BE2C (cell line): ENCODE results near the gene AGAP1.

Experiments used
- DNase-seq: peaks from one replicate; pipeline ENCODE4 v3.0.0-alpha.2; 2020
- H3K27me3 ChIP-seq: fragments of 250-450 bp; sonication (Bioruptor Pico); 2 replicates; pipeline ENCODE4 v1.5.1; 2020; ENCODE audit warnings: mild to moderate bottlenecking
- H3K36me3 ChIP-seq: fragments of 250-450 bp; sonication (Bioruptor Pico); 2 replicates; pipeline ENCODE4 v1.5.1; 2020; ENCODE audit warnings: mild to moderate bottlenecking
- H3K4me1 ChIP-seq: fragments of 250-450 bp; sonication (Bioruptor Pico); 2 replicates; pipeline ENCODE4 v1.5.1; 2020
- H3K4me3 ChIP-seq: 2 replicates; pipeline ENCODE4 v1.5.1; 2011; ENCODE audit warnings: low read depth, low read length
- H3K9me3 ChIP-seq: fragments of 250-450 bp; sonication (Bioruptor Pico); 2 replicates; pipeline ENCODE4 v1.5.1; 2020
- TF ChIP-seq, protein P1 (sequence below): IDR thresholded peaks from 2 replicates; pipeline ENCODE4 v1.5.1; 2012; ENCODE audit warnings: mild to moderate bottlenecking, low read depth, low read length

AGAP1 gene

DNA sequence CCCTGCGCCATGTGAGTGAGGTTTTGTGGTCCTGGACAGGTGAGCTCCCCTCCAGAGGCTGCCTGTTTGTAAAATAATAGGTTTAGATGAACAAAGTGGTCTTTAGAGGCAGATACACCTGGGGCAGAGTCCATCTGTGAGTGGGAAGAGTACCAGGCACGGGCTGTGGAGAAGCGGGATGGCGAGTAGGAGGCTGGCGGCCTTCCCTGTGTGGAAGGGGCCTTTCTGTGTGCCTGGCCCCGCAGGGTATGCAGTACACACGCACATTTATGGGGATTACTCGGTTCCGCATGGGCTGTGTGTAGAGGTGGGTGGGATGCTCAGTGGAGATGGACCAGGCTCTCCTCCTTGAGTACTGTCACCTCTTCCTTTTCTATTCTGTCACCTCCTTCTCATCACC, 64.1 kb downstream of the AGAP1 start:
- no peak for DNase-seq
- H3K9me3 ChIP-seq, result no peaks in the 10 kb centered on the region
- H3K4me1 ChIP-seq, result no peaks in the 10 kb centered on the region; the same call in 1 of the 2 replicates
- H3K27me3 ChIP-seq, result no peaks in the 10 kb centered on the region
- TF ChIP-seq, protein P1, sequence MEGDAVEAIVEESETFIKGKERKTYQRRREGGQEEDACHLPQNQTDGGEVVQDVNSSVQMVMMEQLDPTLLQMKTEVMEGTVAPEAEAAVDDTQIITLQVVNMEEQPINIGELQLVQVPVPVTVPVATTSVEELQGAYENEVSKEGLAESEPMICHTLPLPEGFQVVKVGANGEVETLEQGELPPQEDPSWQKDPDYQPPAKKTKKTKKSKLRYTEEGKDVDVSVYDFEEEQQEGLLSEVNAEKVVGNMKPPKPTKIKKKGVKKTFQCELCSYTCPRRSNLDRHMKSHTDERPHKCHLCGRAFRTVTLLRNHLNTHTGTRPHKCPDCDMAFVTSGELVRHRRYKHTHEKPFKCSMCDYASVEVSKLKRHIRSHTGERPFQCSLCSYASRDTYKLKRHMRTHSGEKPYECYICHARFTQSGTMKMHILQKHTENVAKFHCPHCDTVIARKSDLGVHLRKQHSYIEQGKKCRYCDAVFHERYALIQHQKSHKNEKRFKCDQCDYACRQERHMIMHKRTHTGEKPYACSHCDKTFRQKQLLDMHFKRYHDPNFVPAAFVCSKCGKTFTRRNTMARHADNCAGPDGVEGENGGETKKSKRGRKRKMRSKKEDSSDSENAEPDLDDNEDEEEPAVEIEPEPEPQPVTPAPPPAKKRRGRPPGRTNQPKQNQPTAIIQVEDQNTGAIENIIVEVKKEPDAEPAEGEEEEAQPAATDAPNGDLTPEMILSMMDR, result no peak
- H3K36me3 ChIP-seq, result no peaks in the 10 kb centered on the region
- H3K4me3 ChIP-seq, result no peak overlapping the region

DNA sequence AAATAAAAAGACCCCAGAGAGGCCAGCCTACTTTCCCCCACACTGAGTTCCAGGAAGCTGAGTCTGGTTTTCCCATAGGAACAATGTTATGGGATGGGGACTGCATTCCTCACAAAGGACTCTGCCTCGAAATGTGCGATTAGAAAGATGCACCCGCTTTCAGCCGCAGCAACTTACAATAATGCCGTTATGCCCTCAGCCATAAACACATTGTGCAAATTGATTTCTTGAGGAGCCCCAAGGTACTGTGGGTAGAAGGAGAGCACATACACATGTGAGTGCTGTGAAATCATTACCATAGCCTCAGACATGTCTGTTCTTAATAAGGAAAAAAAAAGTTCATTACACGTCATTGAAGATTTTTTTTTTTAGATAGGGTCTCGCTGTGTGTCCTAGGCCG, 64.7 kb downstream of the AGAP1 start:
- no peak for DNase-seq
- H3K27me3 ChIP-seq, result no peaks in the 10 kb centered on the region
- no peaks in the 10 kb centered on the region for H3K9me3 ChIP-seq
- H3K36me3 ChIP-seq, result no peaks in the 10 kb centered on the region
- peaks cover 2% of the 10 kb centered on the region; the same call in 1 of the 2 replicates for H3K4me1 ChIP-seq
- TF ChIP-seq, protein P1, result no peak
- H3K4me3 ChIP-seq, result no peak overlapping the region

DNA sequence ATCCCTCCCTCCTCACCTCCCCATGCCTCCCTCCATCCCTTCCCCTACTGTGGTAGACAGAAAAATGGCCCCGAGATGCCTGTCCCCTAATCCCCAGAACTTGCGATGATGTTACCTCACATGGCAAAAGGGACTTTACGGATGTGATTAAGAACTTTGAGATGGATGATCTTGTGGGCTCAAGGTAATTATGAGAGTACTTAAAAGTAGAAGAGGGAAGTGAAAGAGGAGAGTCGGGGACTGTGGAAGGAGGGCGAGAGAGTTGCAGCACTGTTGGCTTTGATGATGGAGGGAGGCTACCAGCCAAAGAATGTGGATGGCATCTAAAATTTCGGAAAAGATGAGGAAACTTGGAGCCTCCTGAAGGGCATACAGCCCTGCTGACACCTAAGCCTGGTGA, 66.5 kb downstream of the AGAP1 start:
- Histone ChIP-seq H3K36me3 (no peaks in the 10 kb centered on the region), H3K4me3 (no peak overlapping the region), H3K27me3 (no peaks in the 10 kb centered on the region), H3K9me3 (no peaks in the 10 kb centered on the region), H3K4me1 (peaks cover 2% of the 10 kb centered on the region; the same call in 1 of the 2 replicates)
- TF ChIP-seq, protein P1, result no peak
- no peak for DNase-seq

DNA sequence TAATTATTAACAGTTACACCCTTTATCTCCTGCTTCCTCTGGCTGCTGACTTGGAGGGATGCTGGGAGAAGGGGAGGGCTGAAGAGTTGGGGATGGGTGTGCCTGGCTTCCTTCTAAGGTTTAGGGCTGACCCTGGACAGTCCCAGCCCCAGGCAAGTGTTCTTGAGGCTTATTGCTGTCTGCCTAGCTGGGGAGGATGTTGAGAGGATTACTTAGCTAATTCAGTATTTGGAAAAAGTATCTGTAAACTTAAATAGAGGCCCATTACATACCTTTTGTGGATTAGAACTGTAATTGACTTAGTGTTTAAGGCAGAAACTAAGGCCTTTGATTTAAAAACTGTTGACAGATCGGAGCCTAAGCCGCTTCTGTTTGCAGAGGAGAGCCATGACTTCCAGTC, 67.6 kb downstream of the AGAP1 start:
- no peaks in the 10 kb centered on the region for H3K9me3 ChIP-seq
- H3K4me3 ChIP-seq, result no peak overlapping the region
- TF ChIP-seq, protein P1, result no peak
- no peaks in the 10 kb centered on the region for H3K27me3 ChIP-seq
- DNase-seq, result no peak
- H3K36me3 ChIP-seq, result no peaks in the 10 kb centered on the region
- peaks cover 2% of the 10 kb centered on the region; the same call in 1 of the 2 replicates for H3K4me1 ChIP-seq

DNA sequence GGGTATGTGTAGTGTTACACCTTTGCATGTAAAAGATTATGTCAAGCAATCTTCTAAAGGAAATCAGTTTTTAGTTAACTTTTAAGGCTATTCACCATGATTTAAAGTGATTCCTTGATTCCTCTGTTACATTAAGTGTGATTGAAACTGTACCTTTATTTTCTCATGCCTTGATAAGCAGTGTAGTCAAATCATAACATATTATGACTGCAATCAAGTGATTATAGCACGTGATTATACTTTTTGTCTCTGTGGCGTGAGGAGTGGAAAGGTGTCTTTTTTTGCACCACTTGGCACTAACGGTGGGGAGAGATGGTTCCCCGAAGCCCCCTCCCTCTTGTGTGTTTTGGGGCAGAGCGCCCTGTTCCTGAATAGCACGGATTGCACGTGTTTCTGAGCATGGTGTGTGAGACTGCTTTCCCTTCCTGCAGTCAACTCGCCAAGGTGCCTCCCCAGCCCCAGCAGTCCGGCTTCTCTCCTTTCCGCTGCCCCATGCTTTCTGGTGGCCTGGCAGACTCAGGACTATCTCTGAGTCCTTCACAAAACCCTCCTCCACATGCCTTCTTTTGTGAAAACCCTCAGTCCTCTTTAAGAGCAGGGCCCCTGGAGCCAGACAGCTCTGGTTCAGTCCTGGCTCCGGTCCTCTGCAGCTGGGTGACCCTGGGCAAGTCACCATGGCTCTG, 68.4 kb downstream of the AGAP1 start:
- TF ChIP-seq, protein P1, result no peak
- no peaks in the 10 kb centered on the region for H3K36me3 ChIP-seq

DNA sequence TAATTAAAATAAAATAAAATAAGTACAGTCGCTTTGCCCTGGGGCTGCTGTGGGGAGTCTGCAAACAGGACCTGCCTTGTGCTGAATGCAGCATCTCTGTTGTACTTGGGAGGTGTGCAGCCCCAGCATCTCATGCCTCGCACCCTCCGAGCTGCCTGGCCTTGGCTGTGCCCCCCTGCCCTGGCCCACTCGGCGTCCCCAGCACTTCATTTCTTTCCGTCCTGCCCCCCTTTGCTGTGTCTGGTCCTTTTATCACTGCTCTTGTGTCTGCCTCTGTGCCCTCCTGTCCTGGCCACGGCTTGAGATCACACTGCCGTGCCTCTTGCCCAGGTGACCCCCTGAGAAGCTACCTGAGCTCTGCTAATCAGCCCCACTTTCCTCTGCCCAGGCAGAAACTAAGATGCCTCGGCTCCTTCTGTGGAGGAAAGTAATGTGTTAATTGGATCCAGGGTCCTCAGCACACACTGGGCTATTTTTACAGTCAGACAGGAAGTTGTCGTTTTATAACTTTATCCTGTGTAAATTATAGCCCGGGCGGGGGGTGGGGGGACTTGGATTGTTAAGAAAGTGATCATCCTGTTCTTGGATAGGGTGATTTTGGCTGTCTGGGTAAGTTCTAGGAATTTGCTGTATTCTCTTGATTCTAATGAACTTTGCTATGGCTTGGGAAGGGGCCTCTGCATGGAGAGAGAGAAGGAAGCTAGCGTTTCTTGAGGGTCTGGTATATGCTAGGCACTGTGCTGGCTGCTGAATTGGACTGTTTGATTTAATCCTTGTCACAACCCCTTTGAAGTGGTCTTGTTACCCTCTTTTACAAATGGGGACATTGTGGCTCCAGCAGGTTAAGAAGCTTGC, 69.4 kb downstream of the AGAP1 start:
- TF ChIP-seq, protein P1, result no peak

More for the DNA sequence above, 68.4 kb downstream of the AGAP1 start:
- Histone ChIP-seq H3K4me3 (no peak overlapping the region), H3K27me3 (no peaks in the 10 kb centered on the region), H3K9me3 (no peaks in the 10 kb centered on the region), H3K4me1 (peaks cover 2% of the 10 kb centered on the region; the same call in 1 of the 2 replicates)
- DNase-seq, result no peak

More for the DNA sequence above, 69.4 kb downstream of the AGAP1 start:
- DNase-seq, result peak; percentile 24
- H3K9me3 ChIP-seq, result peaks cover 3% of the 10 kb centered on the region; the same call in 1 of the 2 replicates
- peaks cover 2% of the 10 kb centered on the region; the same call in 1 of the 2 replicates for H3K4me1 ChIP-seq
- no peak overlapping the region for H3K4me3 ChIP-seq
- H3K27me3 ChIP-seq, result no peaks in the 10 kb centered on the region
- no peaks in the 10 kb centered on the region for H3K36me3 ChIP-seq
